HG03039 (cell line): ENCODE results near the gene AMIGO1.
A peak's percentile ranks its signal among the peaks of the same experiment; 100 is the strongest.

Experiments used
- ATAC-seq: cut with Tn5 transposase; IDR thresholded peaks from one replicate; pipeline ENCODE4 v1.9.1; 2021; ENCODE audit warnings: mild to moderate bottlenecking, moderate library complexity; ENCODE audit not compliant: unreplicated experiment

The AMIGO1 gene

GRCh38 chr1:109532365-109533136 is 23.0 kb upstream of the AMIGO1 start:
- ATAC-seq = peak; percentile 66

GRCh38 chr1:109531826-109532364 is 22.4 kb upstream of the AMIGO1 start:
- ATAC-seq = no peak

- no peak for ATAC-seq
Measured at GRCh38 chr1:109531380-109531779, 21.9 kb upstream of the AMIGO1 start.

GRCh38 chr1:109530457-109531087 is 21.0 kb upstream of the AMIGO1 start:
- no peak for ATAC-seq

GRCh38 chr1:109529881-109530456 is 20.4 kb upstream of the AMIGO1 start:
- no peak for ATAC-seq

DNA sequence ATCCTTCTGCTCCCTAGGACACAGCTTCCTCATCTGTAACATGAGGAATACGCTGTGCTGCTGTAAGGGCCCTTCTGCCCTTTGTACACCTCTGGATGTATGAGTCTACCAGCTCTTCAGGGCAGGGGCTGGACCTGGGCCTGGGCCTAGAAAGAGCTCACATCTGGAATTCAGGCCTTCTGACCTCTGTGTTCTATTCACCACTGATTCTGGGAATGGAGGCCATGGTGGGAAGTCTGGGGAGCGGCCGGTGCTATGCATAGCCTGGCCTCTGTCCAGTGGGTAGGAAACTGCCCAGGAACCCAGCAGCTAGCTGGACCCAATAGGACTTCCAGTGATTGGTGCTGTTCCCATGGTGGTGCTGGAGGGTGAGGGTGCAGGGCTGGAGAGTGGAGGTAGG is 19.2 kb upstream of the AMIGO1 start:
- no peak for ATAC-seq

DNA sequence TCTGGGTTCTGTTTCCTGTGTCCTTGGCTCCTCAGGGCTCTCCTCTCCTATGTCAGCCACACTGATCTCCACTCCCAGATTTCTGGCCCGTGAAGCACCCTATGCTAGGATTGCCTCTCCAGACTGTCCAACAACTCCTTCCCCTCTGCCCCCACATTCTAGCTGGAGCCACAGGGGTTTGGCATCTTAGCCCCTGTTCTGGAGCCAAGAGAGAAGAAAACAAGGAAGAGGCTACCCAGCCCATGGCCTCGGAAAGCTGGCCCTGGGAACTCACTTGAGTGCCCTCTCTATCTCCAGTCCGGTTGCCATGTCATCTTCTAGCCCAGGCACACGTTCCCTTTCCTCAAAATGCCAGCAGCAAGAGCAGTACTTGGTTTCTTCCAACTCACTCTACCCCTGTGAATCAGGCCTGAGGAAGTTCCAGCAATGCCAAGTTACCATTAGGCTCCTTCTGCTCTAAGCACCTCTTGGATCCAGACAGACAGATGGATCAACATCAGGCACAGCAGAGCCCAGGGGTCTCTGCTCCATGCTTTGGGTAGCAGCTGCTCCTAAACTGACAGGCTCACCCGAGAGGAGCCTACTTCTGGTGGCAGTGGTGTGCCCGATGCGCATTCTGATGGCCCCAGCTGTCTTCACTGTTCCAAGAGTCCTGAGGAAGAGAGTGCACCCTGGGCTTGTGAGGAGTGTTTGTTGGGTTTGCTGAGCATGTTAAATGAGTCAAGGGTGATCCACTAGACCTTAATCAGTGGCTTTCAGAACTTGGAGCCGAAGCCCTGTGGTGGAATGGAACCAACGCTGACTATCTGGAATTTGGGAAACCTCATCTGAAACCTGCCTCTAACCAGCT is 18.5 kb upstream of the AMIGO1 start:
- ATAC-seq = no peak

DNA sequence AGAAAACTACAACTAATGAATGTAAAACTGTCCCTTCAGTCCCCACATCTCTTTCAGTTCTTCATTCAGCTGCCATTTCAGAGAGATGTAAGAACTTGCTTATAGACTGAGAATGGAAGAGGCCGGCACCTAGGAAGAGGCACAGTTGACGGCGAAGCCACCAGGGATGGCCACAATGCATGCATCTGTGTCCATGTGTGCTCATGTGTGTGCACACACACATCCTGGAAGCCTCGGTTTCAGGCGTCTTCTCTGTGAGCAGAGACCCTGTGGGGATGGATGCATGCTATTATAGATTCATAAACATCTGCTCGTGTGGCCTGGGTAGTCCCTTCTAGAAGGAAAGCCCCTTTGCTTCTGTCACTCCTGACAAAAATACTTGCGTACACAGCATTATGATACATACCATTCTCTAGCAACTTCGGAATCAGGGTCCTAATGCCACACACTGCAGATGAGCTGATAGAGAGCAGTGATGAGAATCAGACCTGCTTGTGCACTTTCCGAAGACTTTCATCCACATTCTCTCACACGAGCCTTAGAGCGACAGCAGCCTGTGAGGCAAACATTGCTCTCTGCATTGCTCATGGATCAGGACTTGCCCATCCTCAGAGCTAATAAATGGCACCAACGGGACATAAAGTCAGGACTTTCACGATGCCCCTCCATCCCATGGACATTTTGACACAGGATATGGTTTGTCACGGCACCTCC is 17.7 kb upstream of the AMIGO1 start:
- peak; percentile 56 for ATAC-seq

DNA sequence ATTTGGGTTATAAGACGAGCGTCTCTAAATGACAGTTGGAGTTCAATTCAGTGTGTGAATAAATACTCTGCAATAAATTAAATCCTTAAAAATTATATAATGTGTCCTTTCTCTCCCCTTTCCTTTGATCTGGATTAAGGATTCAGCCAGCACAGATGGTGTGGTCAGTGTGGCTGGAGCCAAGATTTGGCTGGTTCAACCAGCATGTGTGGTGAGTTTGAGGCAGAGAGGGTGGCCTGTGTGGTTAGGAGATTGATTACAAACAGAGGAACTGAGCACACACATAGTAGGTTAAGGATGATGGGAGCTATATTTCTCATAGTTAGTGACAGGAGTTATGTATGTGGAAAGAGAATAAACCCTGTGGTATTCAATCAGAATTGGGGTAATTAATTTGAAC is 14.2 kb upstream of the AMIGO1 start:
- ATAC-seq = no peak

DNA sequence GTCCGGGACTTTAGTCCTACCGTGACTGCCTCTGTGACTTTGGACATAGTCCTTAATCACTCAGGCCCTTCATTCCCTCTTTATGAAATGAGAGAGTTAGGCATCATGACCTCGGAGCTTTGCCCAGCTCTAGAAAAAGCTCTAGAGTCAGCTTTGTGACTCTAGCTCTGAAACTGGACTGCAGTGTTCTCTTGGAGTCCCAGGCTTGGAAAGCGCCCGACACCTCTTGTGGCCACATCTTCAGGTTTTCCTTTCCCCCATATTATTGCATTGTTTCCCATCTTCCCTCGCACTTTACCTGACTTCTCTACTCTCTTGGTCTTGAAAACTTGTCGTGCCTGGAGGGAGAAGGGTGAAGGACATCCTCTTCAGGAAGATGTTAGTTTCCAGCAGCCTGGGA is 12.5 kb upstream of the AMIGO1 start:
- ATAC-seq = no peak

DNA sequence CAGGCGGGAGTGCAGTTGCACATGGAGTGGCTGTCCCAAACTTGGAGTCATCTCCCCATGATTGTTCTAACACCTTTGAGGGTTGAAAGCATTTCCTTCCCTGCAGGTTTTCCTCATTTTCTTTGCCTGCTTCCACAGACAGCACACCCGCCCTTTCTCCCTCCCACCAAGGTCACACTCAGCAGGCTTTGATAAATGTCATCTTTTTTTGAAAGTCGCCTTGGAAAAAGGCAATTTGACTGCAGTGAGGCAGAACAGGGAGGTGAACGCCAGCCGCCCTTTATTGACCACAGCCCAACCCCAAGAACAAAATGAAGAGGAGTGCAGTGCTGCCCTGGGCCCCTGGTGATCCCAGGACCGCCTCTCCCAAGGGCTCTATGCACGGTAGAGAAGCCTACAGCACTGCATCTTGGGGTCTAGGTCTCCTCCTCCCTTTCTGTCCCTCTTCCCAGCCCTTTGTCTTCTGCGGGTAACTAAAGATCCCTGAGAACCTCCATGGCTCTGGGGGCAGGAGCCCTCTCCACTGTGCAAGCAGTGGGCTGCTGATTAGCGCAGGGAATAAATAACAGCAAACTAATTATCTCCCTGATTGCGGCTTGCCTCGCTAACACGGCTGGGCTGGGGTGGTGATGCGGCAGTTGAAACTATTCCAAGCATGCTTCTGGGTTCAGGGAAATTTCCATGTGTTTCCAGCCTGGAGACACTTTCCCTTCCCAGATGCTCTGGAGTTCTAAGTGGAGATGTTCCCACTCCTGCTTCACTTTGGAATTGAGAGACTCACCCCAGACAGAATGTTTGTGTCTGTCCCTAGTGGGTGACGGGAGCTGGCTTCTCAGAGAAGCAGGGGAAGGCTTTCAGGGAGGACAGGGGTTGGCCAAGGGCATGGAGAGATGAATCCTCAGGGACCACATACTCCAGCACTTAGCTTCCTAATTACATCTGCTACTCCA is 11.8 kb upstream of the AMIGO1 start:
- ATAC-seq = no peak

- no peak for ATAC-seq
Measured at GRCh38 chr1:109517337-109517736, 7.8 kb upstream of the AMIGO1 start.

DNA sequence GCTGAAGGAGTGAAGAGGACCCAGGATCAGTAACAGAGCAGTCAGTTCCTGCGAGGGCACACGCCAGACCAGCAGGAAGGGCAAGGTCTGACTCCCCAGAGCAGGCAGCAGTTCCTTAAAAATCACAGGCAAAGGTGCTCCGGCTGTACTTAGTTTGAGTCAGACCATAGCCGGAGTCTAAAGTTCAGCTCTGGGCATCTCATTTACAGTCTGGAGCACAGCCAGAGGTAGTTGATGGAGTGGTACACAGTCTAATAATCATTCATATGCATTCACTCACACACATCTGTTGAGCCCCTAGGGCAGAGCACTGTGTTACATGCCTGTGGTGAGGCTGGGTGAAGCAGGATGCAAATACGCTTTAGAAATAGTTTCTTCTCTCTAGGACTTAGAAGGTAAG is 7.3 kb upstream of the AMIGO1 start:
- ATAC-seq = no peak

DNA sequence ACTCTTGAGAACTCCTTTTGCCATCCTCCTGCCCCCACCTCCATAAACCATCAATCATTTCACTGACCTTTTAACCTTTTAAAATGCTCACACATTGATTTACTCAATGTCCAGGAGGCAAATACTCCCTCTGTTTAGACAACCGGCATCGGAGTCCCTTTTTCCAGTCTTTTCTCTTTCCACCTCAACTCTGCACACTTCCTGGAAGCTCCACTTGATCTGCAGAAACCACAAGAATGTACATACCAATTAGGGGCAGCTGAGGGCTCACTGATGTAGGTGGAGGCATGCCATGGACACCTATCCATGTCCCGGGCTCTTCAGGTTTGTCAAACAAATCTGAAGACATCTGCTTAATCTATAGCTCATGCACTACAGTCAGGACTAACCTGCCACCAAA is 5.3 kb upstream of the AMIGO1 start:
- ATAC-seq = no peak

GRCh38 chr1:109513110-109513710 is 3.7 kb upstream of the AMIGO1 start:
- no peak for ATAC-seq

DNA sequence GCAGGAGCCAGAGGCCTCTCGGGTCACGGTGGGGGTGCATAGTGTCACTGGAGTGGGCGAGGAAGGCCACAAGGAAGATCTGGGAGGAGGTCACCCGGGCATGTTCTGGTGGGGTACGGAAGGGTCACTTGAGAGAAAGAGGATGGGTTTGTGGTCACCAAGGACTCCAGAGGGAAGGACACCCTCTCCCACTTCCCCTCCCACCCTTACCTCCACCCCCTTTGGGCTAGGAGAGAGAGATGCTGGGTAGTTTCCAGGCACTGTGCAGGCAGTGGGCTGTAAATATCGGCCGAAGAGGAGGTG is 703 bp downstream of the AMIGO1 start:
- ATAC-seq = no peak

- no peak for ATAC-seq
Measured at GRCh38 chr1:109508001-109508872, 1.3 kb downstream of the AMIGO1 start.

DNA sequence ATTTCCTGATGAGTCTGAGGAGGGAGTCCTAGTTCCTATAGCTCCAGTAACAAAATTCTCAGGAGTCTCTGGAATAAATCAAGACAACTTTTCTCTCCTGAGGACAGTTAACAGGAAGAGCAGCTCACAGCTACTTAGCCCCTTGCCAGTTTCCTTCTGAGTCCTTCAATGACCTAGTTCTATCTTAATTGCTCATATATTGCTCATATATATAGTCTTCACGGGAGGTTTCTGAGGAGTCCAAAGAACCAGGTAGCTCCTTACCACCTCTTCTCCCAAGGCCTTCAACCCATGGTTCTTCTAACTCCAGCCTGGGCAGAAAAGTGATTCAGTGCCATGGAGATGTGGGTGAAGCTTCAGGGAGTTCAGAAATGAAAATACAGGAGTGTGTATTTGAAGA is 4.6 kb downstream of the AMIGO1 start:
- ATAC-seq = no peak
